Measurements from ENCODE around the gene RAB3IP.

RAB3IP gene

DNA sequence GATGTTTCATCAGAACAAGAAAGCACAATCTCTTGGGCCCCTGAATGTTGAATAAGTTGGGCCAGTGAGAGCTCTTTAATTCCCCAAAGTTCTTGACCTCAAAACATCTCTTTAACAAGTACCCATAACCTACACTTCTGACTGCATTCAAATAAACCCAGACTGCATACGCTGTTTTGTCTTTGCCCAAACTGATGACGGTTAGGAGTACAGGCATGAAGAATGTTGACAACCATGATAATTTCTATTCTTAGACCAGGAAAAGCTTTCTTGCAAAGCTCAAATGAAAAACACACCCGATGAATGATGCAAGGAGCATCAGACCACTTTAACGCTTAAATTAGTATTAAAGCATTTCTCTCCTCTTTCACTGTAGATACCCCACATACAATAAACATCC is 11.7 kb upstream of the RAB3IP start:
- DNase-seq: no peak

GRCh38 chr12:69732088-69732487 is 6.6 kb upstream of the RAB3IP start:
- TF ChIP-seq, protein P1, sequence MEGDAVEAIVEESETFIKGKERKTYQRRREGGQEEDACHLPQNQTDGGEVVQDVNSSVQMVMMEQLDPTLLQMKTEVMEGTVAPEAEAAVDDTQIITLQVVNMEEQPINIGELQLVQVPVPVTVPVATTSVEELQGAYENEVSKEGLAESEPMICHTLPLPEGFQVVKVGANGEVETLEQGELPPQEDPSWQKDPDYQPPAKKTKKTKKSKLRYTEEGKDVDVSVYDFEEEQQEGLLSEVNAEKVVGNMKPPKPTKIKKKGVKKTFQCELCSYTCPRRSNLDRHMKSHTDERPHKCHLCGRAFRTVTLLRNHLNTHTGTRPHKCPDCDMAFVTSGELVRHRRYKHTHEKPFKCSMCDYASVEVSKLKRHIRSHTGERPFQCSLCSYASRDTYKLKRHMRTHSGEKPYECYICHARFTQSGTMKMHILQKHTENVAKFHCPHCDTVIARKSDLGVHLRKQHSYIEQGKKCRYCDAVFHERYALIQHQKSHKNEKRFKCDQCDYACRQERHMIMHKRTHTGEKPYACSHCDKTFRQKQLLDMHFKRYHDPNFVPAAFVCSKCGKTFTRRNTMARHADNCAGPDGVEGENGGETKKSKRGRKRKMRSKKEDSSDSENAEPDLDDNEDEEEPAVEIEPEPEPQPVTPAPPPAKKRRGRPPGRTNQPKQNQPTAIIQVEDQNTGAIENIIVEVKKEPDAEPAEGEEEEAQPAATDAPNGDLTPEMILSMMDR (IDR thresholded peaks at IDR 0.05; ENCODE audit: borderline replicate concordance, extremely low read depth, low read length, poor library complexity, severe bottlenecking): no peak
- TF ChIP-seq EZH2 (IDR thresholded peaks at IDR 0.05; ENCODE audit: borderline replicate concordance, low read depth, low read length, severe bottlenecking): no peak
- H3K9ac ChIP-seq (ENCODE audit: low read depth, low read length): no peak overlapping the region
- H3K79me2 ChIP-seq (ENCODE audit: insufficient read depth, low read length): no peaks in the 10 kb centered on the region
- H3K27me3 ChIP-seq (ENCODE audit: insufficient read depth, low read length, poor library complexity): peaks cover 32% of the 10 kb centered on the region
- ATAC-seq (ENCODE audit: insufficient read depth, low read depth) (no peak), DNase-seq (no peak)
- no peak overlapping the region for H3K27ac ChIP-seq (ENCODE audit: low read length)
- no peak overlapping the region for H2AFZ ChIP-seq (ENCODE audit: low read depth, low read length)
- no peaks in the 10 kb centered on the region for H3K36me3 ChIP-seq (ENCODE audit: insufficient read depth, low read length)
- H3K9me3 ChIP-seq (ENCODE audit: insufficient read depth, low read length, severe bottlenecking): no peaks in the 10 kb centered on the region
- no peaks in the 10 kb centered on the region for H4K20me1 ChIP-seq (ENCODE audit: insufficient read depth, low read length)
- H3K4me1 ChIP-seq (ENCODE audit: insufficient read depth, low read length): no peaks in the 10 kb centered on the region
- H3K4me3 ChIP-seq (ENCODE audit: low read depth in 1 of 2, low read length in 2 of 2): no peak overlapping the region
- H3K4me2 ChIP-seq (ENCODE audit: insufficient read depth, low read length): no peak overlapping the region

More for the DNA sequence above, 11.7 kb upstream of the RAB3IP start:
- no peak for ATAC-seq (ENCODE audit: insufficient read depth, low read depth)
- Histone ChIP-seq H3K9ac (ENCODE audit: low read depth, low read length) (no peak overlapping the region), H3K27ac (ENCODE audit: low read length) (no peak overlapping the region), H3K4me1 (ENCODE audit: insufficient read depth, low read length) (no peaks in the 10 kb centered on the region), H3K79me2 (ENCODE audit: insufficient read depth, low read length) (no peaks in the 10 kb centered on the region), H2AFZ (ENCODE audit: low read depth, low read length) (no peak overlapping the region), H3K4me3 (ENCODE audit: low read depth in 1 of 2, low read length in 2 of 2) (no peak overlapping the region), H3K4me2 (ENCODE audit: insufficient read depth, low read length) (no peak overlapping the region), H3K27me3 (ENCODE audit: insufficient read depth, low read length, poor library complexity) (peaks cover 28% of the 10 kb centered on the region), H3K36me3 (ENCODE audit: insufficient read depth, low read length) (no peaks in the 10 kb centered on the region), H4K20me1 (ENCODE audit: insufficient read depth, low read length) (no peaks in the 10 kb centered on the region), H3K9me3 (ENCODE audit: insufficient read depth, low read length, severe bottlenecking) (no peaks in the 10 kb centered on the region)
- no peak for TF ChIP-seq EZH2 (IDR thresholded peaks at IDR 0.05; ENCODE audit: borderline replicate concordance, low read depth, low read length, severe bottlenecking)
- TF ChIP-seq, protein P1 (IDR thresholded peaks at IDR 0.05; ENCODE audit: borderline replicate concordance, extremely low read depth, low read length, poor library complexity, severe bottlenecking): no peak

- ATAC-seq (ENCODE audit: insufficient read depth, low read depth): no peak
- no peak overlapping the region for H3K9ac ChIP-seq (ENCODE audit: low read depth, low read length)
- H3K79me2 ChIP-seq (ENCODE audit: insufficient read depth, low read length): no peaks in the 10 kb centered on the region
- peaks cover 39% of the 10 kb centered on the region for H3K27me3 ChIP-seq (ENCODE audit: insufficient read depth, low read length, poor library complexity)
- TF ChIP-seq EZH2 (IDR thresholded peaks at IDR 0.05; ENCODE audit: borderline replicate concordance, low read depth, low read length, severe bottlenecking): no peak
- TF ChIP-seq, protein P1 (IDR thresholded peaks at IDR 0.05; ENCODE audit: borderline replicate concordance, extremely low read depth, low read length, poor library complexity, severe bottlenecking): no peak
- no peak overlapping the region for H3K4me3 ChIP-seq (ENCODE audit: low read depth in 1 of 2, low read length in 2 of 2)
- no peak for DNase-seq
- no peak overlapping the region for H3K27ac ChIP-seq (ENCODE audit: low read length)
- no peaks in the 10 kb centered on the region for H3K36me3 ChIP-seq (ENCODE audit: insufficient read depth, low read length)
- H3K4me2 ChIP-seq (ENCODE audit: insufficient read depth, low read length): no peak overlapping the region
- no peaks in the 10 kb centered on the region for H3K9me3 ChIP-seq (ENCODE audit: insufficient read depth, low read length, severe bottlenecking)
- no peak overlapping the region for H2AFZ ChIP-seq (ENCODE audit: low read depth, low read length)
- peaks cover 7% of the 10 kb centered on the region for H3K4me1 ChIP-seq (ENCODE audit: insufficient read depth, low read length)
- H4K20me1 ChIP-seq (ENCODE audit: insufficient read depth, low read length): no peaks in the 10 kb centered on the region
Measured at GRCh38 chr12:69733638-69734037, 5.0 kb upstream of the RAB3IP start.
